Midbrain (tissue), 1 donor: Measurements from ENCODE around the gene SEMA4D.

Experiments
- DNase-seq: peaks from one replicate; lab custom pipeline; 2025; lab: John Stamatoyannopoulos, UW

The SEMA4D gene

GRCh38 chr9:89317282-89317681, 180.6 kb downstream of the SEMA4D start:
- no peak for DNase-seq

DNA sequence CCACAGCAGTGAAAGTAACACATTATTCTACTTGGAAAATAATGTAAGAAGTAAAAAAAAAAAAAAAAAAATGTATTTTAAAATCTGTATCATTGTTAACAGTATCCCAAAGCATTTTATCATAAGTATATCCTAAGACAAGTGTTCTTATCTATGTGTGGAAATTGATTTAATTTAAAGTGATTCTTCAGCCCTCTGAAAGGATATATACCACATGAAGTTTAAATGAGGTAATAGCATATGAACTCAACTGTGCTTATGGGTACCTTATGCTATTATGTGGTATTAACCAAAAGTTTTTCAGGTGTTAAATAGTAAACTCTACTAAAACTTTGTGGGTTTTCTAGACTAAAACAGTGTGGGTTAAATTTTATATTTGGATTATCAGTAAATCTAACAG, 182.4 kb downstream of the SEMA4D start:
- DNase-seq = no peak

DNA sequence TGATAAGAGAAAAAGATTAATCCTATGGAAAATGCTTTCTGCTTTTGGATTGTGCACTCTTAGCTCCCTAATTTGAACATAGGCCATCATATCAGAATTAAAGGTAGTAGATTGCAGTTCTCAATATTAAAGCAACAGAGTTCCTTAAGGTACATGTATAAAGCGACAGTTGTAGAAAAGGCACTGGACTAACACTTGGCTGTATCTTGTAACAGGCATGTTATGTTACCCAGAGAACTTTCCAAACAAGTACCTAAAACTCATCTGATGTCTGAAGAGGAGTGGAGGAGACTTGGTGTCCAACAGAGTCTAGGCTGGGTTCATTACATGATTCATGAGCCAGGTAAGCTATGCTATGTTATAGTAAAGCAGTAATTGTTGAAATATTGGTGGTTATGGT, 183.0 kb downstream of the SEMA4D start:
- no peak for DNase-seq

DNA sequence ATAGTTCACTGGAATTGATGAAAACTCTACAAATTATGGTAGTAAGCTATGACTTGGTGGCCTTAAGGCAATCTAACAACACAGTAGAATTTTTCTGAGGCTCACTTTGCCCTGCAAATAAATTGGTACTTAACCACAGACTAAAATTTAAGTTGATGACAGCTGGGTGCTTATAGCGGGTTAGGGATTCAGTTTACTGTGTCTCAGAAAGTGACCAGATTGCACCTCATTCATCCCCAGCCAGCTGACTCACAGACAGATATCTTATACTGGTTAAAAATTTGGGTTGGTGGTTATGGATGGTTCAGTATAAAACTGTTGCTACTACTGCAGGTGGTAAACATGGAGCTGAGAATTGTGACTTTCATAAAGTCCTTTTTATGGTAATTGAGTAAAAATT, 184.1 kb downstream of the SEMA4D start:
- DNase-seq = no peak

DNA sequence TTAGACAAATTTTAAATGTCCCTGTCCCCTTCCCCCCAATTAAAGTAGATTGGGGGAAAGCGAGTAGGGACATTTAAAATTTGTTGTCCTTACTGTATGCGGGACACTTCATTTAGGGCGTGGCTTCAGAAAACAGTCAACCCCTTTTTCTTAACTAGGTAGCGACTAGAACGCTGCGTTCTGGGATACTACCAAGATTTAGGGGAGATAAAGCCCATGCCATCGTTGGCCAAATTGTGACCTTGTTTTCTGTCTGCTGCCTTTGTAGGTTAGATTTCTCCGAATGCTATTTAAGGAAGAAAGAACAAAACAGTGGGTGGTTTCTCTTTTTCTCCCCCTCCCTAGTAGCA, 185.7 kb downstream of the SEMA4D start:
- no peak for DNase-seq

DNA sequence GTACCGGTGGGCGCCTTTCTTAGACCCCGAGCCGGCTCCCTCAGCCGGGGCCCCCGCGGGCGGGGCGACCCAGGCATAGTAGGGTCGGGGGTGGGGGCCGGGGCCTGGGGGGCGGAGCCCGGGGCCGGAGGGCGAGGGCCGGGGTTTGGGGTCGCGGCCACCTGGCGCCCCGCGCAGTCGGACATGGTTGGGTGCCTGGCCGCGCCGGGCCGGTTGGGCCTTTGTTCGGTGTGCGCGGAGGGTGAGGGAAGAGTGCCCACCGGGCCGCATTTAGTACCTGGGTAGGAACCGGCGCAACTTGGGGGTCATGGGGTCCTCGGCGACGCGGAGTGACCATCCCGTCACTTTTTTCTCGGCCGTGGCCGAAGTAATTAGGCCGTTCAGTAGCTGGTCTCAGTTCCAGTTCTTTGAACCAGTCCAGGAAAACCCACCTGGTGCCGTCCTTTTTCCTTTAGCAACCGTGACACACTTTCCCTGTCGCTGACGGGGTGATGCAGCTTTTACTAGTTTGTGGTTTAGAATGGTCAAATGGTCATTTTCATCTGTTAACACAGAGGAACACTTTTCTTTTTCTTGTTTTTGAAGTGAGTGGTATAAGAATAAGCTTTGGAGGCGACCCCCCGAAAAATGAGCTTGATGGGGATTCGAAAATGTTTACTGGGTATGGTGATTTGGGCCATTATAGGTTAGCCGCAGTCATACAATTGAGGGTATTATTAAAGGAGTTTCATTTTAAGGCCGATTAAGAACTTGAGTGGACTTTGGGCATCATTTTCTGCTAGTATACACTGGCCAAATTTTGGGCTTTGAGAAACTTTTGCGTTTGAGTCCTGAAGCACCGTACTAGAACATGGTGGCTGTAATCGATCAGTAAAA, 186.3 kb downstream of the SEMA4D start:
- no peak for DNase-seq
